GM20000 (cell line): ENCODE data around the gene TRIO.

Experiments used
- DNase-seq: peaks from one replicate; pipeline ENCODE4 v3.0.0; 2012; ENCODE audit warnings: low spot score
- TF ChIP-seq, protein P1 (sequence below): IDR thresholded peaks from 2 replicates; pipeline ENCODE4 v1.5.1; 2012; ENCODE audit warnings: mild to moderate bottlenecking, control low read depth; ENCODE audit errors: extremely low read depth, missing control alignments

Gene TRIO

DNA sequence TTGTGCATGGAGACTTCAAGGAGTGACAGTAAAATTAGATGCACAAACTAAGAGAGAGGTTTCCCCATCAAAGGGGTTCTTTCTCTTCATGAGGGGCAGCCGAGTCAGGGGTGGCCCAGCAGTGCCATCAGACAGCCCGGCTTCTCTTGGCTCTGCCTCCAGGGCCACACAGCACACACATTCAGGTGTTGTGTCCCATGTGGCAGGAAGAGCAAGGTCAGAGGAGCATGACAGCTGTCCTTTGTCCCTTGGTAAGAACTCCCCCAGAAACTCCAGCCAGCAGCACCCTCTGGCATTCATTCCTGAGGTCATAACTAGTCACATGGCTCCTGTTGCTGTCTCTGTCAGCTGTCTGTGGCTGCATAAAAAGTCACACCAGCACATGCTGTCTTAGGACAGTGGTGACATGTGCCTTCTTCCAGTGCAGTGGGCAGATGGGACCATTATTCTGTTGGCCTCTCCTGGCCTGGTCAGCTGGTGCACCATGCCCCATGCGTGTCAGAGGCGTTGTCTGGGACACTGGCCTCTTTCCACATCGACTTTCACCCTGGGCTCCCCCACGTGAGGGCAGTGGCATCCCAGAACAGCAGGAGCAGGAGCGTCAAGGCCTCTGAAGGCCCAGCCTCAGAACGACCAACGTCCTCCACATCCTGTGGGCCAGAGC, 360.0 kb downstream of the TRIO start:
- TF ChIP-seq, protein P1, sequence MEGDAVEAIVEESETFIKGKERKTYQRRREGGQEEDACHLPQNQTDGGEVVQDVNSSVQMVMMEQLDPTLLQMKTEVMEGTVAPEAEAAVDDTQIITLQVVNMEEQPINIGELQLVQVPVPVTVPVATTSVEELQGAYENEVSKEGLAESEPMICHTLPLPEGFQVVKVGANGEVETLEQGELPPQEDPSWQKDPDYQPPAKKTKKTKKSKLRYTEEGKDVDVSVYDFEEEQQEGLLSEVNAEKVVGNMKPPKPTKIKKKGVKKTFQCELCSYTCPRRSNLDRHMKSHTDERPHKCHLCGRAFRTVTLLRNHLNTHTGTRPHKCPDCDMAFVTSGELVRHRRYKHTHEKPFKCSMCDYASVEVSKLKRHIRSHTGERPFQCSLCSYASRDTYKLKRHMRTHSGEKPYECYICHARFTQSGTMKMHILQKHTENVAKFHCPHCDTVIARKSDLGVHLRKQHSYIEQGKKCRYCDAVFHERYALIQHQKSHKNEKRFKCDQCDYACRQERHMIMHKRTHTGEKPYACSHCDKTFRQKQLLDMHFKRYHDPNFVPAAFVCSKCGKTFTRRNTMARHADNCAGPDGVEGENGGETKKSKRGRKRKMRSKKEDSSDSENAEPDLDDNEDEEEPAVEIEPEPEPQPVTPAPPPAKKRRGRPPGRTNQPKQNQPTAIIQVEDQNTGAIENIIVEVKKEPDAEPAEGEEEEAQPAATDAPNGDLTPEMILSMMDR: no peak
- no peak for DNase-seq

DNA sequence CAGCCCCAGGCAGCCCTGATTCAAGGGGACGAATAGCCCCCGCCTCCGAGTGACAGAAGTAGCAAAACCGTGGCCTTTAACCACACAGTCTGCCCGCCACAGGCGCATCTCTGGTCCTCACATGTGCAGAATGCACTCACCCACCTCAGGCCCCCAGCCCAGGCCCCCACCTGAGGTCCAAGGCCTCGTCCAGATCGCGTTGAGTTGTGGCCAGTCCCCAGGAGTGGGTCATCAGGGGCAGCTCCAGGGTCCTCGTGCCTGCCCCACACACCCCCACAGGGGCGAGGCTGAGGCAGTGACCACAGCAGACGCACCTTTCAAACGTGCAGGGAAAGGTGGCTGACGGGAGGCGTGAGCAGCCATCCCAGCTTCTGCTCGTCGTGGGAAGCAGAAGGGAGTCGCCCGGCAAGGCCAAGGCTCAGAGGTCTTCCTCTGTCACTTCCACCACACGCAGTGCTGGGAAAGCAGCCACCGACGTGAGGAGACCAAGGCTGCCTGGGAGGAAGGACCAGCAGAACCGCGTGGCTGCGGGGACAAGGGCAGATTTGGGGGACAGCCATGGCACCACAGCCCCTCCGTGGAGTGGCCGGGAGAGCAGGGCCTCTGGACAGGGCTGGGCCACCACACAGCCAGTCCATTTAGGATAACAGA, 360.7 kb downstream of the TRIO start:
- DNase-seq: no peak
- TF ChIP-seq, protein P1: no peak

DNA sequence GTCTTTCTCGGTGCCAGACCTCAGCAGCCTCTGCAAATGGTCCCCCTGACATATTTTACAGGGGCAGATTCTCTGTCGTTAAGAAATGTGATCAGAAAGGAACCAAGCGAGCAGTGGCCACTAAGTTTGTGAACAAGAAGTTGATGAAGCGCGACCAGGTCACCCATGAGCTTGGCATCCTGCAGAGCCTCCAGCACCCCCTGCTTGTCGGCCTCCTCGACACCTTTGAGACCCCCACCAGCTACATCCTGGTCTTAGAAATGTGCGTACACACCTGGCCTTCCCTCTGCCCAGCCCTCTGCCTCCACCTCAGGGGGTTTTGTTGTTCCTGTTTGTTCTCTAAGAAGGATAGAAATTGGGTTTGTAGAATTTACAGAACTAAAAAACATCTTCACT, 361.2 kb downstream of the TRIO start:
- TF ChIP-seq, protein P1: no peak
- no peak for DNase-seq

DNA sequence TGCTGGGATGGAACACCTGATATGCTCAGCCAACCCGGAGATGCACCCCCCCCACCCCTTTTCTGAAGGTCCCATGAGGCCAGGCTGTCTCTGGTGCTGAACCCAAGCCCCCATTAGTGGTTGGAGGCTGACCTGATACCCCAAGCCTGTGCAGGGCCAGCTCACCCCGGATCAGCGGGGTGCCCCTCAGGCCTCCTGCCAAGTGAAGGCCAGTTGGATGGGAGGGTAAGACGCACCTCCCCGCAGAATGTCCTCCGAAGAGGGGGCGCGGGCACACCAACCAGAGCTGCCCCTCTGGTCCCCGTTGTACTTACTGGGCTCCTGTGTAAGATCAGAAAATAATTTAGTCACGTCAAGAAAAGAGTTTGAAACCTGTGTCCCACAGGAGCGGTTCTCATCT, 361.7 kb downstream of the TRIO start:
- TF ChIP-seq, protein P1: no peak
- DNase-seq: no peak

DNA sequence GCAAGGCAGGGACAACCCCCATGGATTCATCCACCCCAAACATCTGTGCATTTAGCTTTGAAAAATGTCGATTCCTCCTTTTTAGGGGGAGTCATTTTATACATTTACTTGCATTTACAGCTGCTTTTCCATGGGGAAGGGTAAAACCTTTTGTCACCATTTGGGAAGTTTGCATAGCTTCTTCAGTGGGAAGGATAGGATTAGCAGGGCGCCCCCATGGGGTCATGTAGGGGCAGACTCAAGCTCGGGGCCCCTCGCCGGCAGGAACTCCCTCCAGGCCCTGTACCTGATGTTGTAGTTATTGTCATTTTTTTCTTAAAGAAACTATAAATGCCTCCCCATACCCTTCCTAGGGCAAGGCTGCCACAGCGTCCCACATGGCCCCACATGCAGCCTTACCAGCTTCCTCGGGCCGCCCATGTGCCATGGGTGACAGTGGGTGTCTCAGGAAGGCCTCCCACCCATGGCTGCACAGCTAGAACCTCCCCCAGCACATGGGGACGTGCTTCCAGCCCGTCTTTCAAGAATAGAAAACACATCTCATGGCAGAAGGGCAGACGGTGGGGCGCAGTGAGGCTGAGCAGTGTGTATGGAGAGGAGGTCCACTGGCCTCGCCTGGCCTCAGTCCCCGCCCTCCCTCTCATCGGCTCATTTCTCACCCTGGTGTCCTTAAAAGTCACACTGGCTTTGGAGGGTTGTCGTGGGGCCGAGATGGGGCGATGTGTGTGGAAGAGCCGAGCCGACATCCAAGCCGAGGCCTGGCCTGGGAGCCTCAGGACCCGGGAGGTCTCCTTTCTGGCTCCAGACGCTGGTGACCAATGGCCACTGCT, 362.4 kb downstream of the TRIO start:
- peak; percentile 16 for DNase-seq

DNA sequence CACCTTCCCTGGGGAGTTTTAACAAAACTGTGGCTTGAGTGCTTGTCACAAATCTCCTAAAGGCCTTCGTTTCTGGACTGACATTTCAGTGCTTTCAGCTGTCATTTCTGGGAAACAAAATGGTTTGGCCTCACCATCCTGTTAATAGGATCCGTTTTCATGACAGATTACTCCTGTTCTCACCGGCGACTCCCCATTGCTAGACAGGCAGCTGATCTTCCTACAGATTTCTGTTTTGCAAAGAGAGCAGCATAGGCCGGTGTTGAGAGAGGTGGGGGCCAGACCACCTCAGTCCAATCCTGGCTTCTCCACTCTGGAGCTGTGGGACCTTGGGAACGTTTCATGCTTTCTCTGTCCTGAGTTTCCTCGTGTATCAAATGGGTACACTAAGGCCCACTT, 363.0 kb downstream of the TRIO start:
- TF ChIP-seq, protein P1: no peak
- DNase-seq: peak; percentile 17

More for the DNA sequence above, 362.4 kb downstream of the TRIO start:
- TF ChIP-seq, protein P1: no peak

DNA sequence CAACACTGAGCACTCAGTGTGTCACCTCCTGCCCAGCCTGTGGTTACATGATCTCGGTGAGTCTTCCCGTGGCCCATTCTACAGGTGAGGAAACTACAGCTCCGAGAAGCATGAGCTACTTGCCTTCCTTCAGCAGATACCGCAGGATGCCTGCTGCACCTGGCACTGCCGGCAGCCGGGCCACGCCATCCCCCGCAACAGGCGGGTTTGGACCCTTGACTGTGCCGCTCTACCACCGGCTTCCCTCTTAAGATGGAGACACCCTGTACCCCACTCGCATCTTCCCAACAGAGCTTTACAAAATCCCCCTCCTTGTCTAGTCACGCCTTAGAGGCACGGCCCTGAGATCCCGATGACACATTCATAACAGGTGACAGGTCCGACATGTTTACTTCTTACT, 363.5 kb downstream of the TRIO start:
- TF ChIP-seq, protein P1: no peak
- no peak for DNase-seq
